NB4 (cell line): ENCODE data around the gene LGR4.
"Not testable (repeated sequence)": the region's sequence is repeated elsewhere in the genome, so short reads cannot be mapped to it uniquely, and the experiment has no call there.

ENCODE experiments used
- DNase-seq: peaks from one replicate; pipeline ENCODE4 v3.0.0; 2010; ENCODE audit warnings: low read depth
- H3K4me3 ChIP-seq: one replicate; pipeline ENCODE4 v1.5.1; 2011; ENCODE audit warnings: mild to moderate bottlenecking, low read depth, low read length, moderate library complexity
- MYC ChIP-seq: IDR thresholded peaks from 2 replicates; pipeline ENCODE4 v1.6.1; 2011; ENCODE audit warnings: low read depth, low read length
- POLR2A ChIP-seq: IDR thresholded peaks from 2 replicates; pipeline ENCODE4 v1.6.1; 2011; ENCODE audit warnings: mild to moderate bottlenecking; ENCODE audit not compliant: insufficient read length; ENCODE audit errors: extremely low read depth
- TF ChIP-seq, protein P1 (sequence below): IDR thresholded peaks from one replicate; pipeline ENCODE4 v1.5.1; 2012; ENCODE audit warnings: low read depth, low read length
- TF ChIP-seq, protein P2 (sequence below): IDR thresholded peaks from 2 replicates; pipeline ENCODE4 v1.6.1; 2011; ENCODE audit warnings: low read depth, low read length

Gene LGR4

DNA sequence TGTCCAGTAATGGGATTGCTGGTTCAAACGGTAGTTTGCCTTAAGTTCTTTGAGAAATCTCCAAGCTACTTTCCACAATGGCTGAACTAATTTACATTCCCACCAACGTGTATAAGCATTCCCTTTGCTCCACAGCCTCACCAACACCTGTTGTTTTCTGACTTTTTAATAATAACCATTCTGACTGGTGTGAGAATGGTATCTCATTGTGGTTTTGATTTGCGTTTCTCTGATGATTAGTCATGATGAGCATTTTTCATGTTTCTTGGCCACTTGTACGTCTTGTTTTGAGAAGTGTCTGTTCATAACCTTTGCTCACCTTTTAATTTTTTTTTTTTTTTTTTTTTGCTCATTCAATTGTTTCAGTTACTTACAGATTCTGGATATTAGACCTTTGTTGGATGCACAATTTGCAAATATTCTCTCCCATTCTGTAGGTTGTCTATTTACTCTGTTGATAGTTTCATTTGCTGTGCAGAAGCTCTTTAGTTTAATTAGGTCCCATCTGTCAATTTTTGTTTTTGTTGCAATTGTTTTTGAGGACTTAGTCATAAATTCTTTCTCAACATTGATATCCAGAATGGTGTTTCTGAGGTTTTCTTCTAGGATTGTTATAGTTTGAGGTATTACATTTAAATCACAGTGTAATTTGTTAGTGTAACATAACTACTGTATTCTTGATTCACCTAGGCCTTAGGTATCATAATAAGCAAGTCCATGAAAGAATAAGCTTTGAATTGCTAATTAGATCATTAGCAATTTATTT is 142.5 kb downstream of the LGR4 start:
- DNase-seq = no peak
- TF ChIP-seq, protein P1, sequence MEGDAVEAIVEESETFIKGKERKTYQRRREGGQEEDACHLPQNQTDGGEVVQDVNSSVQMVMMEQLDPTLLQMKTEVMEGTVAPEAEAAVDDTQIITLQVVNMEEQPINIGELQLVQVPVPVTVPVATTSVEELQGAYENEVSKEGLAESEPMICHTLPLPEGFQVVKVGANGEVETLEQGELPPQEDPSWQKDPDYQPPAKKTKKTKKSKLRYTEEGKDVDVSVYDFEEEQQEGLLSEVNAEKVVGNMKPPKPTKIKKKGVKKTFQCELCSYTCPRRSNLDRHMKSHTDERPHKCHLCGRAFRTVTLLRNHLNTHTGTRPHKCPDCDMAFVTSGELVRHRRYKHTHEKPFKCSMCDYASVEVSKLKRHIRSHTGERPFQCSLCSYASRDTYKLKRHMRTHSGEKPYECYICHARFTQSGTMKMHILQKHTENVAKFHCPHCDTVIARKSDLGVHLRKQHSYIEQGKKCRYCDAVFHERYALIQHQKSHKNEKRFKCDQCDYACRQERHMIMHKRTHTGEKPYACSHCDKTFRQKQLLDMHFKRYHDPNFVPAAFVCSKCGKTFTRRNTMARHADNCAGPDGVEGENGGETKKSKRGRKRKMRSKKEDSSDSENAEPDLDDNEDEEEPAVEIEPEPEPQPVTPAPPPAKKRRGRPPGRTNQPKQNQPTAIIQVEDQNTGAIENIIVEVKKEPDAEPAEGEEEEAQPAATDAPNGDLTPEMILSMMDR = no peak
- TF ChIP-seq, protein P2, sequence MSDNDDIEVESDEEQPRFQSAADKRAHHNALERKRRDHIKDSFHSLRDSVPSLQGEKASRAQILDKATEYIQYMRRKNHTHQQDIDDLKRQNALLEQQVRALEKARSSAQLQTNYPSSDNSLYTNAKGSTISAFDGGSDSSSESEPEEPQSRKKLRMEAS = no peak
- TF ChIP-seq MYC = no peak
- no peak for TF ChIP-seq POLR2A
- no peak overlapping the region for H3K4me3 ChIP-seq

DNA sequence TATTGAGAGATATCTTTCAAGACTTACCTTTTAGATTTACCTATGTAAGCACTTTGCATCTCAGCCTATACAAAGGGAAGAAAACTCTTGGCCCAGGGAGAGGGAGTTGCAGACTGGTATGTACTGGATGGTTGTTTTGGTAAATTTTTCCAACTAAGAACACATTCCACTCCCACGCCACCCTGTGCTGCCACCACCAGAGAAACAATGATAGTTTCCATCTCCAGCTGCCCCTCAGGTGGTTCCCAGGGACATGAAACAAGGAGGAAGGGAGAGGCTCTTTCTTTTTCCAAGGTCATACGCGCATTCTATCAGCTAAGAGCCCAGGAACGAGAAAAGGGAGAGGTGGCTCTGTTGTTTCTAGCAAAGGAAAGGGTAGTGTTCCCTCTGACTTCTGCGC is 144.0 kb downstream of the LGR4 start:
- TF ChIP-seq, protein P1 = no peak
- TF ChIP-seq MYC (no peak), POLR2A (no peak)
- TF ChIP-seq, protein P2 = no peak

DNA sequence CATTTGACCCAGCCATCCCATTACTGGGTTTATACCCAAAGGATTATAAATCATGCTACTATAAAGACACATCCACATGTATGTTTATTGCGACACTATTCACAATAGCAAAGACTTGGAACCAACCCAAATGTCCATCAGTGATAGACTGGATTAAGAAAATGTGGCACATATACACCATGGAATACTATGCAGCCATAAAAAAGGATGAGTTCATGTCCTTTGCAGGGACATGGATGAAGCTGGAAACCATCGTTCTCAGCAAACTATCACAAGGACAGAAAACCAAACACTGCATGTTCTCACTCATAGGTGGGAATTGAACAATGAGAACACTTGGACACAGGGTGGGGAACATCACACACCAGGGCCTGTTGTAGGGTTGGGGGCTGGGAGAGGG is 145.5 kb downstream of the LGR4 start:
- DNase-seq, H3K4me3 ChIP-seq: not testable (repeated sequence)

More for the DNA sequence above, 144.0 kb downstream of the LGR4 start:
- H3K4me3 ChIP-seq = no peak overlapping the region
- DNase-seq = no peak

DNA sequence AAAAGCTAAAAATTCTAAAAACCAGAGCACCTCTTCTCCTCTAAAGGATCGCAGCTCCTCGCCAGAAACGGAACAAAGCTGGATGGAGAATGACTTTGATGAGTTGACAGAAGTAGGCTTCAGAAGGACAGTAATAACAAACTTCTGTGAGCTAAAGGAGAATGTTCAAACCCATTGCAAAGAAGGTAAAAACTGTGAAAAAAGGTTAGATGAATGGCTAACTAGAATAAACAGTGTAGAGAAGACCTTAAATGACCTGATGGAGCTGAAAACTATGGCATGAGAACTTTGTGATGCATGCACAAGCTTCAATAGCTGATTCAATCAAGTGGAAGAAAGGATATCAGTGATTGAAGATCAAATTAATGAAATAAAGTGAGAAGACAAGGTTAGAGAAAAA is 150.4 kb downstream of the LGR4 start:
- DNase-seq, H3K4me3 ChIP-seq: not testable (repeated sequence)

DNA sequence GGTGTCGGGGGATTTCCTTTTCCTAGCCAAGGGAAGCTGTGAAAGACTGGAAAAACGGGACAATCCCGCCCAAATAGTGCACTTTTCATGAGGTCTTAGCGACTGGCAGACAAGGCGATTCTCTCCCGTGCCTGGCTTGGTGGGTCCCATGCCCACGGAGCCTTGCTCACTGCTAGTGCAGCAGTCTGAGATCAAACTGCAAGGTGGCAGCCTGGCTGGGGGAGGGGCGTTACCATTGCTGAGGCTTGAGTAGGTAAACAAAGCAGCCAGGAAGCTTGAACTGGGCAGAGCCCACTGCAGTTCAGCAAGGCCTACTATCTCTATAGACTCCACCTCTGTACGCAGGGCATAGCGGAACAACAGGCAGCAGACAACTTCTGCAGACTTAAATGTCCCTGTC is 151.2 kb downstream of the LGR4 start:
- DNase-seq, H3K4me3 ChIP-seq: not testable (repeated sequence)

DNA sequence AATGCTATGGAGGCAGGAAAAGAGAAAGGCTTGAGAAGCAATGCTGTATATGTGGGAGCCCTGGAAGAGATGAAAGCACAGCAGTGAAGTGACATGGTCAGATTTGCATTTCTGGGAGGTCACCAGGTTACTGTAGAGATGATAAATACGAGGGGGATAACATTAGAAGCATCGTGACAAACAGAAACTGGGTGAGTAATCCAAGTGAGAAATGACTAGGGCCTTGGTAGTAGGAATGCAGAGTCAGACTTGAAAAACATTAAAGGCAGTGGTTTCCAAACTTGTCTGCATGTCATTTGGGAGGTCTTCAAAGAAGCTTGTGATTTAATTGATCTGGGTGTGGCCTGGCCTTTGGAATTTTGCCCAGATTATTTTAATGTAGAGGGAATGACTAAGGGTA is 153.5 kb downstream of the LGR4 start:
- TF ChIP-seq, protein P1 = no peak
- no peak for DNase-seq
- no peak overlapping the region for H3K4me3 ChIP-seq

DNA sequence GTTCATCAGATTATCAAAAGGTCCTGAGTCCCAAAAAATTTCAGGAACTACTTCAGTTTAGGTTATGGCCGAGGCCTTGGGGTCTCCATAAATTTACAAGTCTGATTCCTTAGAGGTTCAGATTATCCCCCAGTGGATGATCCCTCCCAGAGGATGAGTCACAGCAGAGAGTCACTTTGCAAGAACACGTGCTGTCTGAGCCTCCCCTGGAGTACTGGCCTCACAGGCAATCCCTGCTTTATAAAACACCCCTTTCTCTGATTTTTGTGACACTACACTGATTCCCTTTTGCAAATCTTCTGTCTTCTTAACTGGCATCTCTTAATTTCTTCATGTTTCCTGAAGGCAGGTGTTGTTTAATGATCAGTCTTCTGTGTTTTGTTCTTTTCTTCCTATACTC is 154.8 kb downstream of the LGR4 start:
- peak; percentile 9 for DNase-seq
- TF ChIP-seq, protein P2 = no peak
- no peak for TF ChIP-seq POLR2A
- TF ChIP-seq MYC = no peak
- TF ChIP-seq, protein P1 = no peak
- H3K4me3 ChIP-seq = no peak overlapping the region
